G401 (cell line): Measurements from ENCODE around the gene STEAP4. TPM values are rescaled to one million over a fixed set of nuclear protein-coding genes. Genes with fewer than 3 reads are reported as not detected.

ENCODE experiments used
- DNase-seq: peaks from one replicate; pipeline ENCODE4 v3.0.0-alpha.2; 2015; ENCODE audit warnings: low spot score
- in situ Hi-C: cut with HindIII; loops from 2 replicates; pipeline ENCODE4 v1.10.0; 2016; ENCODE audit warnings: low sequenced_read_pairs, mixed read lengths
- total RNA-seq: library from RNA; depleted of rRNA; stranded (reverse); fragments of >200 nt; shearing (Covaris generic); gene quantifications from 2 replicates; pipeline ENCODE4 v1.2.3, GENCODE V29; 2014; rRNA removed

STEAP4 gene
- total RNA-seq, result not detected in 2 replicates

GRCh38 chr7:88306590-88307048, at the start of gene STEAP4:
TSS of gene STEAP4 (minus strand) at chr7:88306894. CDS start at chr7:88284269, 22,625 bp downstream.
- in situ Hi-C loops, result no loop called here
- no peak for DNase-seq

GRCh38 chr7:88355011-88355410, 48.3 kb upstream of the STEAP4 start:
- no peak for DNase-seq
- in situ Hi-C loops, result no loop called here

- in situ Hi-C loops, result no loop called here
- DNase-seq, result no peak
Observed at GRCh38 chr7:88350118-88350517, 43.4 kb upstream of the STEAP4 start.

GRCh38 chr7:88347517-88347916, 40.8 kb upstream of the STEAP4 start:
- no peak for DNase-seq
- in situ Hi-C loops, result no loop called here

DNA sequence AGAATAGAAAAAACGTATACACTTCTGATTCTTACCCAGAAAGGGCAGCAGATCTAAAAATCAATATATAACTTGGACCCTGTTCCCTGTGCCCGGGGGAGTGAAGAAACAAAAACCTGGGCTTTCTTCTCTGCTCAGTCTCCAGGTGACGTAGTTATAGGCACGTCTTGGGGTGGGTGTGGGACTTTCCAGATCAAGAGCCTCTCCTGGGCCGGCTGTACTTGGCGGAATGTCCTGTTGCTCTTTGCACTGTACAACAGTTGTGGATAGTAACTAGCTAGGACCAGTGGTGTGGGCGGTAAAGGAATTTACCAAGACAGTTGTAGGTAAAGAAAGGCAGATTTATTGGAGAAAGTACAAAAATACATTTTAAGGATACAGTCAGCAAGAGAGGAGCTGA, 40.4 kb upstream of the STEAP4 start:
- in situ Hi-C loops, result no loop called here
- no peak for DNase-seq

DNA sequence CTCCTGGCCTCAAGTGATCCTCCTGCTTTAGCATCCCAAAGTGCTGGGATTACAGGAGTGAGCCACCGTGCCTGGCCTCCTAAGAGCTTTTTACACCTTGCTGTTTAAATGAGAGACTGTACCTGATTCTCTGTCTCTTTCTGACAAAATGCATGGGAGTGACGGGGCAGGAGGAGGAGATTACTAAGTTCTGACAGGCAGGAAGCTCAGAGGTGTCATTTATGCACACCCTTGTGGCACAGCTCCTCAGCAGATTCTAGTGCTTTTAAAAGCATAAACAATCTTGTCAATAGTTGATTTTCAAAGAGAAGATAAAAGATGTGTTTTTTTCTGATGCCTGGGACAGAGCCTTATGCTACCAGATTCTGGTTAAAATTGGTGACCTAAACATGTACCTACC, 39.7 kb upstream of the STEAP4 start:
- in situ Hi-C loops, result no loop called here
- no peak for DNase-seq

GRCh38 chr7:88344956-88345832, 38.5 kb upstream of the STEAP4 start:
- in situ Hi-C loops, result no loop called here
- DNase-seq, result peak; percentile 49

DNA sequence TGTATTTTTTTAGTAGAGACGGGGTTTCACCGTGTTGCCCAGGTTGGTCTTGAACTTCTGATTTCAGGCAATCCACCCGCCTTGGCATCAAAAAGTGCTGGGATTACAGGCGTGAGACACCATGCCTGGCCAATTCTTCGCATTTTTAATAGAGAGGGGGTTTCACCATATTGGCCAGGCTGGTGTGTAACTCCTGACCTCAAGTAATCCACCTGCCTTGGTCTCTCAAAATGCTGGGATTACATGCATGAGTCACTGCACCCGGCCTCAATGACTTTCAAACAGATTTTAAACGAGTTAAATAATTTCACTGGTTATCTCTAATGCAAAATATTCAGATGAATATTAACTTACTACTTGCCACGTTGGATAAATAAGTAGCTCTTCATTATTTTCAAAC, 37.6 kb upstream of the STEAP4 start:
- in situ Hi-C loops, result no loop called here
- DNase-seq, result no peak

- no peak for DNase-seq
- in situ Hi-C loops, result no loop called here
Observed at GRCh38 chr7:88339195-88339922, 32.7 kb upstream of the STEAP4 start.

- in situ Hi-C loops, result no loop called here
- DNase-seq, result no peak
Observed at GRCh38 chr7:88338503-88338902, 31.8 kb upstream of the STEAP4 start.

GRCh38 chr7:88337572-88337971, 30.9 kb upstream of the STEAP4 start:
- in situ Hi-C loops, result no loop called here
- DNase-seq, result no peak

- in situ Hi-C loops, result no loop called here
- DNase-seq, result no peak
Observed at GRCh38 chr7:88331322-88331721, 24.6 kb upstream of the STEAP4 start.

- DNase-seq, result no peak
- in situ Hi-C loops, result no loop called here
Observed at GRCh38 chr7:88329532-88330463, 23.1 kb upstream of the STEAP4 start.

DNA sequence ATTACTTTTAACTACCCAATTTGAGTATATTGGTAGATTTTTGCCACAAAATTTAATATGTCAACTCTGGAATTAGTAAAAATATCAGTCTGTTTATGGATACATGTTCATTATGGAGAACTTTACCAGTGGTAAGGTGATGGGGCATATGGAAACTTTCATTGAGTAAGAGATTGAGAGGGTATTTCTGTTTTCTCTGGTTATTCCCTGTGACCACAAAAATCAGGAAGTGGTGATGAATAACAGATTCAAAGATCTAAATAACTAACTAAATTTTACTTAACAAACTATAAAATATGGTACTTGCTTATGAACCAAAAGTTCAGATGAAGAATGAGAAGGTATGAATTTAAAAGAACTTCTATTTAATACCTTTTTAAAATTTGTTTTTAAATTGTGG, 22.1 kb upstream of the STEAP4 start:
- in situ Hi-C loops, result no loop called here
- DNase-seq, result no peak

- in situ Hi-C loops, result no loop called here
Observed at GRCh38 chr7:88324699-88325098, 18.0 kb upstream of the STEAP4 start.

DNA sequence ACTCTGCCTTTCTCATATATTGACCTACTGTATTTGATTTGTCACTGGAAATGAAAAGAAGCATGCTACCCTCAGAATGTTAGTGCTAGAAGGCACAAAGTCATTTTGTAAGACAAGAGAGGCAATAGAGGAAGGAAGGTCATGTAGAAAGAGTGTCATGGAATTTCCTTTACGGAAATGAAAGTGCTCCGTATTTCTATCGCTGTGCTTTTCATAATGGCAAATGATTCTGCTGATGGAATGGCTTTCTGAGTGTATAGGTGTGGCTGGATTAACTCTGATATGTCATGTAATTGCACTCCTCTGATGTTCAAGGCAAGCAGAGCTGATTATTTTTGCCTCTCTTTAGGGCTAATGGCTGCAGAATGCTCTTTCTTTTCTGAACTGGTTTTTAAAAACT, 15.5 kb upstream of the STEAP4 start:
- in situ Hi-C loops, result no loop called here

More at GRCh38 chr7:88324699-88325098, 18.0 kb upstream of the STEAP4 start:
- no peak for DNase-seq

DNA sequence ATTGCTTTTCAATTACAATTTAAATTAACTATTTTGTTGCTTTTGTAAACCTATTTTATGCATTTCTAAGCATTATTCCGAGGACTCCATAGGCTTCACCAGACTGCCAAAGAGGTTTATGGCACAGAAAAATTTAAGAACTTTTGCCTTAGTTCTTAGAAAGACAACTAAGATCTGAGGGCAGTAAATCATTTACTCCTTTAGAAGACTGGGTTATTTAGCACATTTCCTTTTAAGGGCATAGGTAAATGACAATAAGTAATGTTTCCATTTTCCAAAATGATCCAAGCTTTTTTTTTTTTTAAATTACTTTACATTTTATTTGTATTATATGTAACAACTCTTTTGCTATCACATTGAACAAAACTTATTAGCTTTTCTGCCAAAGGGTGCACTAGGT, 15.0 kb upstream of the STEAP4 start:
- in situ Hi-C loops, result no loop called here
- DNase-seq, result no peak

More for the DNA sequence above, 15.5 kb upstream of the STEAP4 start:
- no peak for DNase-seq

GRCh38 chr7:88318196-88318595, 11.5 kb upstream of the STEAP4 start:
- in situ Hi-C loops, result no loop called here
- DNase-seq, result no peak

DNA sequence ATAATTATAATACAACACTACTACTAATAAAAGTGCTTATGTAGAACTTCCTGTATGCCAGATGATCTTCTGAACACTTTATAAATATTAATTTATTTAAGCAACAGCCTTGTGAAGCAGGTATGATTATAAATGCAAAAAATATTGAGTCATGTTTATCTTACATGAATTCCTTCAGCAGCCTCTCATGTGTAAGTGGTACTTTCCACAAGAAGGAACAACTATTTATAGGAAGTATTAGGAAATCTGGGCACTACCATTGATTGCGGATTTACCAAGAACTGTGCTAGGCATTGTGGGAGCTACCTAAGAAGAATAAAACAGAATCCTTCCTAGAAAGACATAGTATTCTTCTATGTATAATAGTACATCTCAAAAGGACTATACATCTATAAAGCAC, 10.7 kb upstream of the STEAP4 start:
- in situ Hi-C loops, result no loop called here
- no peak for DNase-seq
